ENCODE data around the gene PXDN. TPM values are rescaled to one million over a fixed set of nuclear protein-coding genes. Genes with fewer than 3 reads are reported as not detected.
"Not testable (repeated sequence)": the region's sequence is repeated elsewhere in the genome, so short reads cannot be mapped to it uniquely, and the experiment has no call there.

The PXDN gene
- total RNA-seq, 2 experiments from 2014 or later: not detected

GRCh38 chr2:1680222-1681016 is 63.9 kb downstream of the PXDN start:
- ChIA-PET CTCF (no interaction called here), POLR2A (no interaction called here)
- Mint-ChIP-seq H3K9me3 (no peaks in the 10 kb centered on the region), H3K4me3 (no peak overlapping the region), H3K27me3 (no peaks in the 10 kb centered on the region), H3K4me1 (ENCODE audit: low read depth) (no peaks in the 10 kb centered on the region), H3K27ac (no peak overlapping the region), H3K36me3 (no peaks in the 10 kb centered on the region)
- DNase-seq: no peak
- intact Hi-C loops (cut with micrococcal nuclease): no loop called here

GRCh38 chr2:1679488-1680039 is 64.8 kb downstream of the PXDN start:
- H3K27me3 Mint-ChIP-seq; H3K4me1 Mint-ChIP-seq (ENCODE audit: low read depth); H3K4me3 Mint-ChIP-seq; intact Hi-C loops (cut with micrococcal nuclease); H3K27ac Mint-ChIP-seq; POLR2A ChIA-PET; H3K36me3 Mint-ChIP-seq; CTCF ChIA-PET; H3K9me3 Mint-ChIP-seq; DNase-seq: not testable (repeated sequence)

GRCh38 chr2:1679065-1679464 is 65.2 kb downstream of the PXDN start:
- H3K4me3 Mint-ChIP-seq; CTCF ChIA-PET; intact Hi-C loops (cut with micrococcal nuclease); H3K4me1 Mint-ChIP-seq (ENCODE audit: low read depth); H3K9me3 Mint-ChIP-seq; H3K27me3 Mint-ChIP-seq; POLR2A ChIA-PET; H3K27ac Mint-ChIP-seq; DNase-seq; H3K36me3 Mint-ChIP-seq: not testable (repeated sequence)

- DNase-seq: no peak
- intact Hi-C loops (cut with micrococcal nuclease): no loop called here
- no peaks in the 10 kb centered on the region for H3K36me3 Mint-ChIP-seq
- no peak overlapping the region for H3K27ac Mint-ChIP-seq
- ChIA-PET CTCF (no interaction called here), POLR2A (no interaction called here)
- H3K4me1 Mint-ChIP-seq (ENCODE audit: low read depth): no peaks in the 10 kb centered on the region
- no peaks in the 10 kb centered on the region for H3K27me3 Mint-ChIP-seq
- no peak overlapping the region for H3K4me3 Mint-ChIP-seq
- H3K9me3 Mint-ChIP-seq: no peaks in the 10 kb centered on the region
Observed at GRCh38 chr2:1678609-1679008, 65.7 kb downstream of the PXDN start.

- ChIA-PET POLR2A (no interaction called here), CTCF (no interaction called here)
- no peaks in the 10 kb centered on the region for H3K4me1 Mint-ChIP-seq (ENCODE audit: low read depth)
- no peaks in the 10 kb centered on the region for H3K36me3 Mint-ChIP-seq
- H3K9me3 Mint-ChIP-seq: no peaks in the 10 kb centered on the region
- H3K27me3 Mint-ChIP-seq: peaks cover 1% of the 10 kb centered on the region
- no peak overlapping the region for H3K4me3 Mint-ChIP-seq
- intact Hi-C loops (cut with micrococcal nuclease): no loop called here
- DNase-seq: no peak
- H3K27ac Mint-ChIP-seq: no peak overlapping the region
Observed at GRCh38 chr2:1677821-1678165, 66.5 kb downstream of the PXDN start.

- Mint-ChIP-seq H3K4me1 (ENCODE audit: low read depth) (no peaks in the 10 kb centered on the region), H3K36me3 (no peaks in the 10 kb centered on the region), H3K9me3 (no peaks in the 10 kb centered on the region), H3K4me3 (no peak overlapping the region), H3K27ac (no peak overlapping the region), H3K27me3 (peaks cover 1% of the 10 kb centered on the region)
- POLR2A ChIA-PET: no interaction called here
- CTCF ChIA-PET: no interaction called here
- DNase-seq: no peak
- intact Hi-C loops (cut with micrococcal nuclease): no loop called here
Observed at GRCh38 chr2:1676913-1677820, 67.1 kb downstream of the PXDN start.

- Mint-ChIP-seq H3K9me3 (no peaks in the 10 kb centered on the region), H3K27me3 (peaks cover 1% of the 10 kb centered on the region), H3K4me1 (ENCODE audit: low read depth) (no peaks in the 10 kb centered on the region), H3K4me3 (no peak overlapping the region), H3K36me3 (no peaks in the 10 kb centered on the region), H3K27ac (no peak overlapping the region)
- CTCF ChIA-PET: no interaction called here
- POLR2A ChIA-PET: no interaction called here
- intact Hi-C loops (cut with micrococcal nuclease): no loop called here
- DNase-seq: no peak
Observed at GRCh38 chr2:1676091-1676912, 68.0 kb downstream of the PXDN start.

GRCh38 chr2:1675633-1676032 is 68.7 kb downstream of the PXDN start:
- H3K4me1 Mint-ChIP-seq (ENCODE audit: low read depth): no peaks in the 10 kb centered on the region
- CTCF ChIA-PET: no interaction called here
- H3K27me3 Mint-ChIP-seq: peaks cover 1% of the 10 kb centered on the region
- no peaks in the 10 kb centered on the region for H3K9me3 Mint-ChIP-seq
- H3K36me3 Mint-ChIP-seq: no peaks in the 10 kb centered on the region
- H3K4me3 Mint-ChIP-seq: no peak overlapping the region
- no peak overlapping the region for H3K27ac Mint-ChIP-seq
- POLR2A ChIA-PET: no interaction called here
- no peak for DNase-seq
- intact Hi-C loops (cut with micrococcal nuclease): no loop called here

GRCh38 chr2:1674766-1675397 is 69.4 kb downstream of the PXDN start:
- Mint-ChIP-seq H3K27me3 (peaks cover 1% of the 10 kb centered on the region), H3K4me1 (ENCODE audit: low read depth) (no peaks in the 10 kb centered on the region), H3K4me3 (no peak overlapping the region), H3K36me3 (no peaks in the 10 kb centered on the region), H3K9me3 (no peaks in the 10 kb centered on the region), H3K27ac (no peak overlapping the region)
- POLR2A ChIA-PET: no interaction called here
- no peak for DNase-seq
- intact Hi-C loops (cut with micrococcal nuclease): no loop called here
- CTCF ChIA-PET: interaction anchor here (0.6 kb wide), 1 partner anchor 25 kb away, joined by 4 read pairs; no protein-coding TSS in a partner anchor

GRCh38 chr2:1674276-1674675 is 70.0 kb downstream of the PXDN start:
- DNase-seq: no peak
- H3K9me3 Mint-ChIP-seq: no peaks in the 10 kb centered on the region
- no peak overlapping the region for H3K27ac Mint-ChIP-seq
- ChIA-PET CTCF (interaction anchor here (0.6 kb wide), 1 partner anchor 25 kb away, joined by 4 read pairs; no protein-coding TSS in a partner anchor), POLR2A (no interaction called here)
- peaks cover 1% of the 10 kb centered on the region for H3K27me3 Mint-ChIP-seq
- H3K36me3 Mint-ChIP-seq: no peaks in the 10 kb centered on the region
- H3K4me1 Mint-ChIP-seq (ENCODE audit: low read depth): no peaks in the 10 kb centered on the region
- H3K4me3 Mint-ChIP-seq: no peak overlapping the region
- intact Hi-C loops (cut with micrococcal nuclease): no loop called here

GRCh38 chr2:1673160-1673944 is 71.0 kb downstream of the PXDN start:
- H3K4me1 Mint-ChIP-seq (ENCODE audit: low read depth): no peaks in the 10 kb centered on the region
- CTCF ChIA-PET: no interaction called here
- no peaks in the 10 kb centered on the region for H3K36me3 Mint-ChIP-seq
- POLR2A ChIA-PET: no interaction called here
- no peak for DNase-seq
- H3K27me3 Mint-ChIP-seq: peaks cover 1% of the 10 kb centered on the region
- H3K27ac Mint-ChIP-seq: no peak overlapping the region
- intact Hi-C loops (cut with micrococcal nuclease): no loop called here
- H3K9me3 Mint-ChIP-seq: no peaks in the 10 kb centered on the region
- no peak overlapping the region for H3K4me3 Mint-ChIP-seq

All from activated CD4-positive, alpha-beta memory T cell treated with anti-CD3 and anti-CD28 coated beads for 36 hours (primary cell).